Measurements from ENCODE around the gene ZNF232.
"Not testable (repeated sequence)": the region's sequence is repeated elsewhere in the genome, so short reads cannot be mapped to it uniquely, and the experiment has no call there.

Gene ZNF232

DNA sequence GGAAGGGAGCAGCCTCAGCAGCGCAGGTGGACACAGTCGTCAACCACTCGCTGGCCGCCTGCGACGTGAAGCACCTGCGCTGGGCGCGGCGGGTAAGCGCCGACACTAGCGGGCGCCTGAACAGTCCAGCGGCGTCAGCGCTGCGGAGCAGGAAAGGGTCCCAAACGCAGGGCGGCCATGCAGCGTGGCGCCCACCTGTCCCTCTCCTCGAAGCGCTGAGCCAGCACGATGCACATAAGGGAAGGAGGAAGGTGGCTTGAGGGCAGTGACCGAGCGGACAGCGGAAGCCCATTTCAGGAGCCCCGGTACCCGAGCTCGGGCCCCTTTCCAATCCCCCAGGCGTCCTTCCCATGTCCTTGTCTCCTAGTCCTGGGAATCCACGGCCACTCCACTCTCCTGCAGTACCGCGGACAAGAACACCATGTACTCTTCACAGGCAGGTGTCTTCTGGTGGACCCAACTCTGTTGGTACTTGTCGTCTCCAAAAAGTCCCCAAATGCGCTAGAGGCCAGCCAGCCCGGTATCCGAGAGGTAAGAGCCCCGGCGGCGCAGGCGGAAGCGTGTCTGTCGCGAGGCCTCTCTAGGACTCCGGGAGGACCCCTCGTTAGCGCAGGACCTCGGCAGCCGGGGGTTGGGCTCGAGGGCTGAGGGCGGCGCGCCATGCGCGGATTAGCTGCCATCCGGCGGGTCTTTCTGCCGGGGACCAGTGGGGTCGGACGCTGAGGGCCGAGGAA is 14.4 kb downstream of the ZNF232 start:
- DNase-seq (ENCODE audit: low spot score), result peak; percentile 27

DNA sequence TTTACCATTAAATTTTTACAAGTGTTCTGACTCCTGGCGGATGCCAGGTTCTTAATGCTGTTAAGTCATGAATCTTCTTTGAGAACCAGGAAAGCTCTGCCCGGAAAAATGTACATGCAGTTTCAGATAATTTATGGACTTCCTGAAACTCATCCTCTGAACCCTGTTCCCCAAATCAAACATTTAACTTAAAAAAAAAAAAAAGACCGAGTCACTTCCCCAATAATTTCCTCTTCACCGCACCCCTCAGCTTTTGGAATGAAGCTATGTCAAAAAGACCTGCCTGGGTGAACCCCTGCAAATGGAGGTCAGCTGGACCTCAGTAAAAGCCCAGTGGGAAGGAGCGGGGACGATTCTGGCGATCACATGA is 15.0 kb downstream of the ZNF232 start:
- no peak for DNase-seq (ENCODE audit: low spot score)

DNA sequence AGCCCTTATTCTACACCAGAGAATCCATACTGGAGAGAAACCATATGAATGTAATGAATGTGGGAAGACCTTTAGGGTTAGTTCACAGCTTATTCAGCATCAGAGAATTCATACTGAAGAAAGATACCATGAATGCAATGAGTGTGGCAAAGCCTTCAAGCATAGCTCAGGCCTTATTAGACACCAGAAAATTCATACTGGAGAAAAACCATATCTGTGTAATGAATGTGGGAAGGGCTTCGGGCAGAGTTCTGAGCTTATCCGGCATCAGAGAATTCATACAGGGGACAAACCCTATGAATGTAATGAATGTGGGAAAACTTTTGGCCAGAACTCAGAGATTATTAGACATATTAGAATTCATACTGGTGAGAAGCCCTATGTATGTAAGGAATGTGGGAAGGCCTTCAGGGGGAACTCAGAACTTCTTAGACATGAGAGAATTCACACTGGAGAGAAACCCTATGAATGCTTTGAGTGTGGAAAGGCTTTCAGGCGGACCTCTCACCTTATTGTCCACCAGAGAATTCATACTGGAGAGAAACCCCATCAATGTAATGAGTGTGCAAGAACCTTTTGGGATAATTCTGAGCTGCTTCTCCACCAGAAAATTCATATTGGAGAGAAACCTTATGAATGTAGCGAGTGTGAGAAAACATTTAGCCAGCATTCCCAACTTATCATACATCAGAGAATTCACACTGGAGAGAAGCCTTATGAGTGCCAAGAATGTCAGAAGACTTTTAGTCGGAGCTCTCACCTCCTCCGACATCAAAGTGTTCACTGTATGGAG is 19.3 kb downstream of the ZNF232 start:
- DNase-seq (ENCODE audit: low spot score), result no peak

DNA sequence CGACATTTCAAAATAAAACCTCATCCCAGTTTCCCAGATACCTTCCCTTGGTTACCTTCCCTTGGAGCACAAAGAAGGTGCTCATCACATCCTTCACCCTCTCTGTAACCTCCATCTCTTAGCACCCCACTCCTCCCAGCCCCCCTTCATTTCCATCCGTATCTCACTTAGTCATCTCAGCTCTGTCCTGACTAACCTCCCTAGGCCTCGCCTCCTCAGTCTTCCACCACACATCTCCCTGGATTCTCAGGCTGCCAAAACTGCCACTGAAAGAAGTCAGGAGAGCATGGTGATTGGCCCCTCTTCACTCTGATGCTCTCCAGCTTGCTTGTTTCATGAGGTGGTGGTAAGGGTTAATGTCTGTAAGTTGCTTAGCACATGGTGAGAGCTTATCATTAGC is 31.1 kb downstream of the ZNF232 start:
- DNase-seq (ENCODE audit: low spot score), result no peak

DNA sequence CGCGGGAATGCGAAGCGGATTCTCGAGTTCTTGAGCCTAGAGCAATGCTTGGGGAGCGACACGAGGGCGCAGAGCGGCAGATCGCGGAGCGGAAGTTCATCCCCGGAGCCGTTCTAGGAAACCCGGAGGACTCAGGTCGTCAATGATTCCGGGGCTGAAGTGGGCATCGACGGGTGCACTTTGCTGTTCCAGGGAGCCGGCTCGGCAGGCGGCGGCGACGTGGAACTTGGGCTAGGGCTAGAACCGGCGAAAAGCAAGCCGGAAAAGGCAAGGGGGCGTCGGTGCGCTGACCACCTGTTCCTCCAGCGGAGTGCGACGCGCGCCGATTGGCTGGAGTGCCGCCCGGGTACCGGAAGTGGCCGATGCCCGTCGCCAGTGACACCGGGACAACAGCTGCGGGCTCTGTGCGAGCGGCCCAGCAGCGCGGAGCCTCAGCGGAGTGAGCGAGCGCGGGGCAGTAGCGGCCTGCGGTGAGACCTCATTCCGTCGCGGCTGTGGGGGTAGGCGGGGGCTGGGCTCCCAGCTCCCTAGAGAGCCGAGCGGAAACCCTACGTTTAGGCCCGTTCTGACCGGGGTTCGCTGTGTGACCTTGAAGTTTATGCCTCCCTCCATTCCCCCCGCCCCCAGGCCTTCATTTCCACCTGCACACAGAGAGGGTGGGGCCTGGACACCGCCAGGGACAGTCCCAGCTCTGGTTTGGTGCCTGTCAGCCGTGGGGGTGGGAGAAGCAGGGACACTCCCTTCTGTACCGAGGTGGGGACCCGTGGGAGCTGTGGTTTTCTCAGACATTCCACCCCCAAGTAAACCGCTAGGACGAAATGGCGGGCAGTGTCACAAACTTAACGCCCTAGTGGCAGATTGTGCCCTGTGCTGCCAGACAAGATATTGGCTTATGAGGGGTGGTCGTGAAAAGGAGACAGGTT is 33.3 kb downstream of the ZNF232 start, which contains the start of gene ZFP3:
TSS of gene ZFP3 (plus strand) at position 362 of the 923 bp plus-strand sequence. CDS start 13,038 bp downstream, outside the sequence.
- peak; percentile 91 for DNase-seq (ENCODE audit: low spot score)

DNA sequence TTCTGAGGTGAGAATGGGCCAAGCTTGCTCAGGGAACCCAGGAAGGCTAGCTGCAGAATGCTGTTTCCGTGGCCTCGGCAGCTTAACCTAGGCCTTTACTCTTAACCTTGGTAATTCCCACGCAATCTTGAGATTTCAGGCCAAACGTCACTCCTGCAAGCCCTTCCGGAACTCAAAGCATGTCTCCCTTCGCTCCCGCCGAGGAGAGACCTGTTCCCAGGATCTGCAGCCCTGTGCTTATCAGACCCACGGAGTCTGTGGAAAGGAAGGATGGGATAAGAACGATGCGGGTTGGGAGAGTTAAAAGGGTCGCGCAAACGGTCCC is 33.9 kb downstream of the ZNF232 start:
- no peak for DNase-seq (ENCODE audit: low spot score)

DNA sequence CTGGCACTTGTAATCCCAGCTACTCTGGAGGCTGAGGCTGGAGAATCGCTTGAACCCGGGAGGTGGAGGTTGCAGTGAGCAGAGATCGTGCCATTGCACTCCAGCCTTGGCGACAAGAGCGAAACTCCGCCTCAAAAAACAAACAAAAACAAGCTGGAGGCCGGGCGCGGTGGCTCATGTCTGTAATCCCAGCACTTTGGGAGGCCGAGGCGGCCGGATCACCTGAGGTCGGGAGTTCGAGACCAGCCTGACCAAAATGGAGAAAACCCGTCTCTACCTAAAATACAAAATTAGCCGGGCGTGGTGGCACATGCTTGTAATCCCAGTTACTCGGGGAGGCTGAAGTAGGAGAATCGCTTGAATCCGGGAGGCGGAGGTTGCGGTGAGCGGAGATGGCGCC is 34.4 kb downstream of the ZNF232 start:
- not testable (repeated sequence) for DNase-seq (ENCODE audit: low spot score)

DNA sequence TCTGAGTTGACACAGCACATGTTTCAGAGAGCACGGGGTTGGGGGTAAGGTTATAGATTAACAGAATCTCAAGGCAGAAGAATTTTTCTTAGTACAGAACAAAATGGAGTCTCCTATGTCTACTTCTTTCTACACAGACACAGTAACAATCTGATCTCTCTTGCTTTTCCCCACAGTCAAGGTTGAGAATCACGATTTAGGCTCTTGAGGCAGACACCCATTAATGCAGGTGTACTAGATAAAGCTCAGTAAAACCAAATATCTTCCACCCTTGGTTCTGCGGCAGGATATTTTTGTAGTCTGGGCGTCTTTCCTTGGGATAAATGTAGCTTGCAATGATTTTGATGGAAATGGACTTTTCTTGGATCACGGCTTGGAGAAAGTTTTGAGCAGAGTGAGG is 36.2 kb downstream of the ZNF232 start:
- not testable (repeated sequence) for DNase-seq (ENCODE audit: low spot score)

DNA sequence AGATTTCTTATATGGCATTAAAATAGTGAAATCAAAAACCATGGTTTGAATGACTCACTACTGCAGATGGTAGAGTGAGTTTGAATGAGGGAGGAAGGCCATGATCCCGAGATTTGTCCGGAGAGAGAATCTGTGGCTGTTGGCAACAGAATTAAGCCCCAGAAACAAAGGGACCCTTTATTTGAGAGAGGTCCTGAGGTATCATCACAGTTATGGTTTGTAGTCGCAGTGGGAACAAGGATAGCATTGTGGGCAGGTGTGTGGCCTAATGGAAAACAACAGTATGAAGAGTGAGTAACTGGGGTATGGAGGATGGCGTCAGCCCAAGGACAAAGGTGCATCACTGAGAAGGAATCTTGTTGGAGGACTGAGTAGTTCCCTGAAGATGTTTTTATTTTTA is 42.0 kb downstream of the ZNF232 start:
- DNase-seq (ENCODE audit: low spot score), result no peak

DNA sequence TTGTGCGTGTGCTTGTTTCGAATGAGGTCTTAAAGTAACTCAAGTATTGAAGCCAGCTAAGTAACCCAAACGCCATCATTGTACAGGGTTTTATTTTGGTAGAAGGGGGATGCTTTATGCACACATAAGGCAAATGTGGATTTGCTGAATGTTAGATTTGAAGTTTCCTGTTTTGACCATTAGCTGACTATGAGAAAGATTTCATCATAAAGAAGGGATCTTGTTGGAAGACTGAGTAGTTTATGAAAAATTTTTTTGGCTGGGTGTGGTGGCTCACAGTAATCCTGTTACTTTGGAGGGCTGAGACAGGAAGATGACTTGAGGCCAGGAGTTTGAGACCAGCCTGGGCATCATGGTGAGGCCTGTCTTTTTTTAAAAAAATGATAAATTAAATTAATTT is 43.4 kb downstream of the ZNF232 start:
- no peak for DNase-seq (ENCODE audit: low spot score)

DNA sequence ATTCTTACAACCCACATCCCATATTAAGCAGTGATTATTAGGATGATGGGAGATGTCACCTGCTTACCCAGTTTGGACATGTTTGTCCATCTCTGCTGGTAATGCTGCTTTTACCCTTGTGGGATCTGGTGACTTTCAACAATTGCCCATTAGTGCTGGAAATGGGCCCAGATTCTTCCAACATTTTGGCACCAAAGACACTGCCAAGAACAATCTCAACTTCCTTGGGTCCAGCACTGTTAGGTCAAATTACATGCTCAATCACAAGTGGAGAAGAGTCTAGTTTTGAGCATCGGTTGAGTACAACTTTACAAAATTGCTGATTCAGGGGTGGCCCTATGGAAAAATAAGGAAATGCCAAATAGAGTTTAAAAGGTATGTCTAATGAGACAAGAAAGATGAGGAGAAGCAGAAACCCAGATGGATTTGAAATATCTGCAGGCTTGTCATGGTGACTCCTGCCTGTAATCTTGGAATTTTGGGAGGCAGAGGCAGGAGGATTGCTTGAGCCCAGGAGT is 46.4 kb downstream of the ZNF232 start:
- DNase-seq (ENCODE audit: low spot score), result no peak
